ENCODE data around the gene RAMP3.

DNA sequence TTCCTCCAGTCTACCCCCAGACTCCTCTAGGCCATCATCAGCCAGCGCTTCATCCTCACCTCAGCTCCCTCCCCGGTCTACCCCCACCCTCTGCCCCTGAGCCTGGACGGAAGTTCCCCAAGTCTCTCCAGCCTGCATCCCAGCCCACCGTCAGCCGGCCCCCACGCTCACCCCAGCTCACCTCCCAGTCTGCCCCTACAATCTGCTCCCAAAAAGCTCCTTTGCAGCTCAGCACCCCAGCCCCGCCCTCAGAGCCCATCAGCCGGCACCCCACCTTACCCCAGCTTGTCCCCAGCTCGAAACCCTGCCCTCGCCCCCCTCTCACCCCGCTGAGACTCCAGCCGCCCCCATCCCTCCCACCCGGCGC, 322 bp upstream of the RAMP3 start:
- TF ChIP-seq, protein P1, sequence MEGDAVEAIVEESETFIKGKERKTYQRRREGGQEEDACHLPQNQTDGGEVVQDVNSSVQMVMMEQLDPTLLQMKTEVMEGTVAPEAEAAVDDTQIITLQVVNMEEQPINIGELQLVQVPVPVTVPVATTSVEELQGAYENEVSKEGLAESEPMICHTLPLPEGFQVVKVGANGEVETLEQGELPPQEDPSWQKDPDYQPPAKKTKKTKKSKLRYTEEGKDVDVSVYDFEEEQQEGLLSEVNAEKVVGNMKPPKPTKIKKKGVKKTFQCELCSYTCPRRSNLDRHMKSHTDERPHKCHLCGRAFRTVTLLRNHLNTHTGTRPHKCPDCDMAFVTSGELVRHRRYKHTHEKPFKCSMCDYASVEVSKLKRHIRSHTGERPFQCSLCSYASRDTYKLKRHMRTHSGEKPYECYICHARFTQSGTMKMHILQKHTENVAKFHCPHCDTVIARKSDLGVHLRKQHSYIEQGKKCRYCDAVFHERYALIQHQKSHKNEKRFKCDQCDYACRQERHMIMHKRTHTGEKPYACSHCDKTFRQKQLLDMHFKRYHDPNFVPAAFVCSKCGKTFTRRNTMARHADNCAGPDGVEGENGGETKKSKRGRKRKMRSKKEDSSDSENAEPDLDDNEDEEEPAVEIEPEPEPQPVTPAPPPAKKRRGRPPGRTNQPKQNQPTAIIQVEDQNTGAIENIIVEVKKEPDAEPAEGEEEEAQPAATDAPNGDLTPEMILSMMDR (IDR thresholded peaks at IDR 0.05) = no peak
- TF ChIP-seq POLR2AphosphoS5 (IDR thresholded peaks at IDR 0.05; ENCODE audit: low read depth, low read length) = no peak
- TF ChIP-seq, protein P2, sequence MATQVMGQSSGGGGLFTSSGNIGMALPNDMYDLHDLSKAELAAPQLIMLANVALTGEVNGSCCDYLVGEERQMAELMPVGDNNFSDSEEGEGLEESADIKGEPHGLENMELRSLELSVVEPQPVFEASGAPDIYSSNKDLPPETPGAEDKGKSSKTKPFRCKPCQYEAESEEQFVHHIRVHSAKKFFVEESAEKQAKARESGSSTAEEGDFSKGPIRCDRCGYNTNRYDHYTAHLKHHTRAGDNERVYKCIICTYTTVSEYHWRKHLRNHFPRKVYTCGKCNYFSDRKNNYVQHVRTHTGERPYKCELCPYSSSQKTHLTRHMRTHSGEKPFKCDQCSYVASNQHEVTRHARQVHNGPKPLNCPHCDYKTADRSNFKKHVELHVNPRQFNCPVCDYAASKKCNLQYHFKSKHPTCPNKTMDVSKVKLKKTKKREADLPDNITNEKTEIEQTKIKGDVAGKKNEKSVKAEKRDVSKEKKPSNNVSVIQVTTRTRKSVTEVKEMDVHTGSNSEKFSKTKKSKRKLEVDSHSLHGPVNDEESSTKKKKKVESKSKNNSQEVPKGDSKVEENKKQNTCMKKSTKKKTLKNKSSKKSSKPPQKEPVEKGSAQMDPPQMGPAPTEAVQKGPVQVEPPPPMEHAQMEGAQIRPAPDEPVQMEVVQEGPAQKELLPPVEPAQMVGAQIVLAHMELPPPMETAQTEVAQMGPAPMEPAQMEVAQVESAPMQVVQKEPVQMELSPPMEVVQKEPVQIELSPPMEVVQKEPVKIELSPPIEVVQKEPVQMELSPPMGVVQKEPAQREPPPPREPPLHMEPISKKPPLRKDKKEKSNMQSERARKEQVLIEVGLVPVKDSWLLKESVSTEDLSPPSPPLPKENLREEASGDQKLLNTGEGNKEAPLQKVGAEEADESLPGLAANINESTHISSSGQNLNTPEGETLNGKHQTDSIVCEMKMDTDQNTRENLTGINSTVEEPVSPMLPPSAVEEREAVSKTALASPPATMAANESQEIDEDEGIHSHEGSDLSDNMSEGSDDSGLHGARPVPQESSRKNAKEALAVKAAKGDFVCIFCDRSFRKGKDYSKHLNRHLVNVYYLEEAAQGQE (IDR thresholded peaks at IDR 0.05; ENCODE audit: insufficient read depth in 1 of 2, low read depth in 2 of 2, low read length in 1 of 2) = no peak
- no peak for TF ChIP-seq SIN3A (IDR thresholded peaks at IDR 0.05; ENCODE audit: borderline replicate concordance, insufficient read depth, low read depth, low read length)
- TF ChIP-seq TCF7L2 (IDR thresholded peaks at IDR 0.05; ENCODE audit: low read depth, low read length) = no peak

Measured in Panc1 (cell line).